Large intestine (tissue), 3 donors: ENCODE data around the gene NFU1. TPM values are rescaled to one million over a fixed set of nuclear protein-coding genes. Genes with fewer than 3 reads are reported as not detected.
"Not testable (repeated sequence)": the region's sequence is repeated elsewhere in the genome, so short reads cannot be mapped to it uniquely, and the experiment has no call there.

ENCODE experiments used
- DNase-seq, 2 donors: peaks; one replicate each; pipeline versions ENCODE4 v3.0.0 to v3.0.0-alpha.2; 2013
- H3K27ac ChIP-seq: one replicate; pipeline ENCODE4 v1.5.1; 2013; ENCODE audit warnings: low read length
- H3K27me3 ChIP-seq: 2 replicates; pipeline ENCODE4 v1.6.1; 2013; ENCODE audit warnings: low read length; ENCODE audit not compliant: control insufficient read depth, insufficient read depth
- H3K36me3 ChIP-seq: 2 replicates; pipeline ENCODE4 v1.6.1; 2013; ENCODE audit warnings: low read length; ENCODE audit not compliant: control insufficient read depth, insufficient read depth
- H3K4me1 ChIP-seq: one replicate; pipeline ENCODE4 v1.6.1; 2013; ENCODE audit warnings: low read length; ENCODE audit not compliant: control insufficient read depth, insufficient read depth
- H3K4me3 ChIP-seq: one replicate; pipeline ENCODE4 v1.5.1; 2013; ENCODE audit warnings: low read length
- H3K9me3 ChIP-seq: one replicate; pipeline ENCODE4 v1.6.1; 2013; ENCODE audit warnings: mild to moderate bottlenecking, low read depth, low read length, moderate library complexity; ENCODE audit not compliant: control insufficient read depth
- WGBS: methylation state at CpG from one replicate; pipeline ENCODE4 v1.1.5; 2013; ENCODE audit warnings: low lambda C conversion rate; ENCODE audit not compliant: insufficient coverage; 5-methylcytosine and 5-hydroxymethylcytosine counted together
- polyA plus RNA-seq: library from polyadenylated mRNA; unstranded; fragments of 120-200 nt; gene quantifications from one replicate; pipeline ENCODE4 v1.2.1, GENCODE V29; 2013

The NFU1 gene
- polyA plus RNA-seq, 1 donor: 52.9 TPM

GRCh38 chr2:69358914-69359313 is 78.3 kb downstream of the NFU1 start:
- H3K27ac ChIP-seq: no peak overlapping the region
- no peak for DNase-seq
- peaks cover 85% of the 10 kb centered on the region for H3K36me3 ChIP-seq
- H3K27me3 ChIP-seq: no peaks in the 10 kb centered on the region
- H3K4me3 ChIP-seq: no peak overlapping the region
- 71% methylated on average over 1 of the region's 3 CpGs for WGBS
- no peaks in the 10 kb centered on the region for H3K9me3 ChIP-seq
- no peaks in the 10 kb centered on the region for H3K4me1 ChIP-seq

- no peak overlapping the region for H3K4me3 ChIP-seq
- no peaks in the 10 kb centered on the region for H3K9me3 ChIP-seq
- DNase-seq: no peak
- WGBS: no CpG with 5 or more reads among the region's 5 CpGs
- H3K4me1 ChIP-seq: no peaks in the 10 kb centered on the region
- no peak overlapping the region for H3K27ac ChIP-seq
- peaks cover 81% of the 10 kb centered on the region for H3K36me3 ChIP-seq
- H3K27me3 ChIP-seq: no peaks in the 10 kb centered on the region
Observed at GRCh38 chr2:69356471-69356870, 80.8 kb downstream of the NFU1 start.

- not testable (repeated sequence) for H3K4me3 ChIP-seq, H3K27me3 ChIP-seq, H3K27ac ChIP-seq, H3K9me3 ChIP-seq, H3K4me1 ChIP-seq, DNase-seq
- 75% methylated on average over 1 of the region's 3 CpGs for WGBS
- peaks cover 75% of the 10 kb centered on the region for H3K36me3 ChIP-seq
Observed at GRCh38 chr2:69354976-69355375, 82.3 kb downstream of the NFU1 start.

GRCh38 chr2:69353360-69353759 is 83.9 kb downstream of the NFU1 start:
- H3K9me3 ChIP-seq: no peaks in the 10 kb centered on the region
- no peak overlapping the region for H3K27ac ChIP-seq
- WGBS: no CpG with 5 or more reads among the region's 5 CpGs
- H3K36me3 ChIP-seq: peaks cover 76% of the 10 kb centered on the region
- H3K27me3 ChIP-seq: no peaks in the 10 kb centered on the region
- no peak overlapping the region for H3K4me3 ChIP-seq
- DNase-seq: no peak
- H3K4me1 ChIP-seq: no peaks in the 10 kb centered on the region

- no peak for DNase-seq
- H3K27me3 ChIP-seq: no peaks in the 10 kb centered on the region
- no peak overlapping the region for H3K27ac ChIP-seq
- peaks cover 78% of the 10 kb centered on the region for H3K36me3 ChIP-seq
- no peaks in the 10 kb centered on the region for H3K4me1 ChIP-seq
- no peak overlapping the region for H3K4me3 ChIP-seq
- 100% methylated on average over 1 of the region's 1 CpG for WGBS
- no peaks in the 10 kb centered on the region for H3K9me3 ChIP-seq
Observed at GRCh38 chr2:69348781-69349180, 88.5 kb downstream of the NFU1 start.

Other genes starting within 250 kb of the NFU1 start
- 46.4 TPM for gene GFPT1, start 50.2 kb downstream of the NFU1 start, polyA plus RNA-seq
- 18.6 TPM for gene AAK1, start 206.3 kb upstream of the NFU1 start, polyA plus RNA-seq